Activated CD8-positive, alpha-beta memory T cell treated with anti-CD3 and anti-CD28 coated beads, Interleukin-2, amount 50 U/mL, for 1 hour (primary cell): ENCODE results near the gene UBE2Q2.

Experiments used
- DNase-seq: peaks from one replicate; pipeline ENCODE4 v3.0.0-alpha.2; 2020; ENCODE audit errors: extremely low read depth

UBE2Q2 gene

GRCh38 chr15:75923756-75924155 lies 80.5 kb downstream of the UBE2Q2 start:
- DNase-seq = no peak

GRCh38 chr15:75924576-75924975 lies 81.3 kb downstream of the UBE2Q2 start:
- DNase-seq = no peak

- DNase-seq = no peak
Measured at GRCh38 chr15:75925440-75925839, 82.2 kb downstream of the UBE2Q2 start.

- DNase-seq = no peak
Measured at GRCh38 chr15:75926931-75927330, 83.7 kb downstream of the UBE2Q2 start.

- no peak for DNase-seq
Measured at GRCh38 chr15:75927601-75928000, 84.4 kb downstream of the UBE2Q2 start.

- no peak for DNase-seq
Measured at GRCh38 chr15:75928680-75929608, 85.7 kb downstream of the UBE2Q2 start.

GRCh38 chr15:75929799-75930565 lies 86.7 kb downstream of the UBE2Q2 start:
- DNase-seq = no peak

- DNase-seq = no peak
Measured at GRCh38 chr15:75930866-75931265, 87.6 kb downstream of the UBE2Q2 start.

GRCh38 chr15:75942464-75942863 lies 99.2 kb downstream of the UBE2Q2 start:
- no peak for DNase-seq

- no peak for DNase-seq
Measured at GRCh38 chr15:75943246-75943645, 100.0 kb downstream of the UBE2Q2 start.

- DNase-seq = no peak
Measured at GRCh38 chr15:75943713-75944215, 100.5 kb downstream of the UBE2Q2 start.

- DNase-seq = no peak
Measured at GRCh38 chr15:75945953-75946352, 102.7 kb downstream of the UBE2Q2 start.

GRCh38 chr15:75947092-75947491 lies 103.8 kb downstream of the UBE2Q2 start:
- no peak for DNase-seq

- DNase-seq = no peak
Measured at GRCh38 chr15:75948761-75949296, 105.6 kb downstream of the UBE2Q2 start.
